ENCODE measurements around the gene SLC25A22.

SLC25A22 gene

GRCh38 chr11:788953-789940 is 8.8 kb downstream of the SLC25A22 start:
- no peak for DNase-seq

DNA sequence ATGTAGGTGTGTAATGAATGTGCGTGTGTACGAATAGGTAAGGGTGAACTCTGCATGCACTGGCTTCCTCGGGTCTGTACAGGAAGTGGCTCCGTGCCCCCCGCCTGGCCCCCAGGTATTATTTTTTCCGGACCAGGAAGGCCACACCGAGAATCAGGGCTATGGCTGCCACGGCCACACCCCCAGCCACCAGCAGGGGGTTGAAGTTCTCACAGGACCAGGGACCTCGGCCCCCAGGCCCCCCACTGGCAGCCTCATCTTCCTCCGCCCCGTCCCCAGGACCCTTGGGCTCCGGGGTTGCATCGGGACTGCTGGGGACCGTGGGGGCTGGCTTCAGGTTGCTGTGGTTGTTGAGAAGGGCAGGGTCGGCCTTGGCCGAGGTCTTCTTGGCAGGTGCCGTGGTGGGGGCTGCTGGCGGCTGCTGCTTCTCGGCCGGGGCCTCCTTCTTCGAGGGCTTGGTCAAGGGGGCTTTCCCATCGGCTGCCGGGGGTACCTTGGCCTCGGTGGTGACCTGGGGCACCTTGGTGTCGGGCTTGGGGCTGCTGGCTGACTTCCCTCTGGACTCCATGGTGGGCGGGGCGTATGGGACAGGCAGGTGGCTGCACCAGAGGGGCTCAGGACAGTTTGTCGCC is 10.0 kb downstream of the SLC25A22 start:
- DNase-seq, result no peak

DNA sequence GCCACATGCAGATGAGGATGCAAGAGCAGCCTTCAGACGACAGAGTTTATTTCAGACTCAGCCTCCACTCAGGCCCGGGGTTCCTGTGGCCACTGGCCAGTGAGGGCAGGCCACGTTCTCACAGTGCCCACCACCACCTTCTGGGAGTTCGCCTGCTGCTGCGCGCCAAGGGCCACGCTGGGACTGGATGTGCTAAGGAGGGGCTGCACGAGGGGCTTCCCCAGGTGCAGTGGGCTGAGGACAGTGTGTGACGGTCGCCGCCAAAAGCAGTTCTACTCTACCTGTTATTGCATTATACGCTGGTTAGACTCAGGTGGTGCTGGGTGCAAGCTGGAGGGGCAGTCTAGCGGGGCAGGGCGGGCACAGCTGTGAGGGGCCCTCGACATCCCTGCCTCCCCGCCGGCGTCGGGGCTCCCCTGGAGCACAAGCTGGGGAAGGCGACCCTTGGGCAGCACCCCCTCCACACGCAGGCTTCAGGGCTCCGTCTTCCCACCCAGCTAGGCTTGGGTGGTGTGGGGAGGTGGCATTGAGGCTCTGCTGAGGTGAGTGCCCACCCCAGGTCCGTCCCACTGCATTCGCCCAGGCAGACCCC is 10.9 kb downstream of the SLC25A22 start:
- no peak for DNase-seq

- no peak for DNase-seq
Measured at GRCh38 chr11:786235-787083, 11.6 kb downstream of the SLC25A22 start.

- peak; percentile 81 for DNase-seq
Measured at GRCh38 chr11:783581-784015, 14.5 kb downstream of the SLC25A22 start.

DNA sequence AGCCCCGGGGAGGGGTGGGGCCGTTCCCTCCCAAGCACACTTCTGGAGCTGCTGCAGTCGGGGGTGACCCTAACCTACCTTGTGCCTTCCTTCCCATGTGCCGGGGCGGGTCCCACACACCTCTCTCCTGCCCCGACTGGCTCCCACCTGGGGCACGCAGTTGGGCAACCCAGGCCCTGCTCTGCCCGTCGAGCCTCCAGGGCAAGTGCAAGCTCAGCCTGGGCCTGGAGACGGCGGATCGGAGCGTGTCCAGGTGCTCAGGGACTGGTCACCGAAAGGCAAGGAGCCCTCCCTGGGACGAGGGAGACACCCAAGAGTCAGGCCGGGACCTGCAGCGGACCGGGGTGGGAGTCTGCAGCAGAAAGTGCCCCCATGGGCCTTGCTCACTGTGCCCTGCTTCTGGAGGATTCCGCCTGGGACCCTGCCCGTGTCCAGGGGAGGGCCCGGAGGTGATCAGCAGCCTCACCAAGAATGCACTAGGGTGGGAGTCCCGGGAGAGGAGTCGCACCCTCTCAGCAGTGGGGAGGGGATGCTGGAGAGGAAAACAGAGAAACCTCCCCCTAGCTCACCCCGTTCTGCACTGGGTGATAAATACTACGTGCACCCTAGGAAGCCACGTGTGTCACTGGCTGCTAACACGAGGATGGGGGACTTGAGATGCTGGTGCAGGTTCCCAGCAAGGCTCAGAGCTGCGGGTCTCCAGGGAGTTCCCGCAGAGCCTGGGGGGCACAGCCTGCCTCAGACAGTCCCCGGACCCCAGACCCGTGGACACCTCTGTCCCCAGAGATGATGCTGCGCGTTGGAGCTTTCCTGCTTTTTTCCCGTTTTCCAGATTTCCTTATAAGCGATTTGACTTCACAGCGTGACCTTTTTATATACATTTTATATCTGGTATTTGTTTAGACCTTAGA is 15.6 kb downstream of the SLC25A22 start:
- DNase-seq, result no peak

- no peak for DNase-seq
Measured at GRCh38 chr11:779955-780532, 18.0 kb downstream of the SLC25A22 start.

GRCh38 chr11:778976-779954 is 18.8 kb downstream of the SLC25A22 start:
- no peak for DNase-seq

DNA sequence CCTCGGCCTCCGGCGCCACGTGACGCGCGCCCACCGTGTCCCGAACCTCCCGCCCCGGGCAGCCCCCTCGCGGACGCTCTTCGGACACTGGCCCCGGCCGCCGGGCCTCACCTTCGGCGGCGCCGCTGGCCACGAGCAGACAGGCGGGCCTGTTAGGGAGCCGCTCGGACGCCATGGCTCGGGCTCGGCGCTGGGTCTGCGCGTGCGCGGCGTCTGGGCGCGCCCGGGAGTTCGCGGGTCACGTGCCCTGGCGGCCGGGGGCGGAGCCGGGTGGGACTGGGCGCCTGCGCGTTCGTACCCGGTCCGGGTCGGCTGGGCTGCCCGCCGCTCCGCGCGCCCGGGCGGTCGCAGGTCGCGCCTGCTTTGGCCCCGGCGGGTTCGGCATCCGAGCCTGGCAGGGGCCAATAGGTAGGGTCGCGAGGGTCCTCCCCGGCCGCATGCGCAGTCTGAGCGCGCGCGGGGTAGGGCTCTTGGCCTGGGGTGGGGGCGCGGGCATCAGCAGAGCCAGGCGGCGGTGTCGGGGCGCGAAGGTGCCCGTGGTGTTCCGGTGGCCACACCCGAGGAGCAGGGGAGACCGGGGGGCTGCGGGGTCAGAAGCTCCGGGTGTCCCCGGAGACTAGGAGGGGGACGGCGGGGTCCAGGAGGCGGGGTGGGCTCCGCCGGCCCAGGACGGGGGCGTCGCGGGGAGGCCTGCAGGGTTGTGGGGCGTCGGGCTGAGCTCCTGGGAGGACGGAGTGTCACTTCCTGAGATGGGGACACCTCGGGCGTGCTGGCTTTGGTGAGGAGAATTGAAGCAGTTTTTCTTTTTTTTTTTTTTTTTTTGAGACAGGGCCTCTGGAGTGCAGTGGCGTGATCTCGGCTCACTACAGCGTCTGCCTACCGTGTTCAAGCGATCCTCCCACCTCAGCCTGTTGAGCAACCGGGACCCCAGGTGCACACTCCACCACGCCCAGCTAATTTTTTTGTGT is 20.5 kb downstream of the SLC25A22 start, which contains the start of gene GATD1:
TSS of gene GATD1 (minus strand) at position 200 of the 968 bp plus-strand sequence. CDS start at position 175, 25 bp downstream.
- DNase-seq, result peak; percentile 88

- DNase-seq, result peak; percentile 28
Measured at GRCh38 chr11:776561-777287, 21.4 kb downstream of the SLC25A22 start.

GRCh38 chr11:776263-776560 is 21.9 kb downstream of the SLC25A22 start:
- DNase-seq, result no peak

DNA sequence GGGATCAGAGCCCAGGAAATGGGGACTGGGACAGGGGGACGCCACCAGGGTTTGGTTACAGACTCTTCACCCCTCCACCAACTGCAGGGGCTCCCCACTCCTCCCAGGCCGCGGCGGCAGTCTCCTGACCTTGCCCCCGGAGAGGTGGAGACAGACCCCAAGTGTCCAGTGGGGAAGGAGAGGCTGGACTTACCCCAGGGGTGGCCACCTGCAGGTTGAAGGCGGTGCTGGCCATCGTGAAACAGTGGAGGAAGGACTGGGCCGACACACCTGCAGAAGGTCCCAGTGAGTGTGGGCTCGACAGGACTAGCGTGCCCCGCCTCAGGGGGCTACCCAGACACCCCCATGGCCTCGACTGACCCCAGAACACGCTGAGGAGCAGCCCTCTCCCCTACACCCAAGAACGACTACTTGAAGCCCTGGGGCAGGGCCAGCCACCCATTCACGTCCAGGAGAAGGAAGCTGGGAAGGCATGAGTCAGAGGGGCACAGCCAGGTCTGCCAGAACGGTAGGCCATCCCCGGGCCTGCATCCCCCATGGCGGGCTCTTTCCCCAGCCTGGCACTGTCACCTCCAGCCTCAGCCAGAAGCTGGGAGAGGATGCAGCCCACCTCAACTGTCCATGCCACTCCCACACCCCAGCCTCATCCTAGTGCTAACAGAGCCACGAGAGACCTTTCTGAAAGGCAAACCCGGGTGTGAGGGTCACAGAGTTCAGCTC is 23.0 kb downstream of the SLC25A22 start:
- DNase-seq, result no peak

- no peak for DNase-seq
Measured at GRCh38 chr11:773830-774229, 24.3 kb downstream of the SLC25A22 start.

DNA sequence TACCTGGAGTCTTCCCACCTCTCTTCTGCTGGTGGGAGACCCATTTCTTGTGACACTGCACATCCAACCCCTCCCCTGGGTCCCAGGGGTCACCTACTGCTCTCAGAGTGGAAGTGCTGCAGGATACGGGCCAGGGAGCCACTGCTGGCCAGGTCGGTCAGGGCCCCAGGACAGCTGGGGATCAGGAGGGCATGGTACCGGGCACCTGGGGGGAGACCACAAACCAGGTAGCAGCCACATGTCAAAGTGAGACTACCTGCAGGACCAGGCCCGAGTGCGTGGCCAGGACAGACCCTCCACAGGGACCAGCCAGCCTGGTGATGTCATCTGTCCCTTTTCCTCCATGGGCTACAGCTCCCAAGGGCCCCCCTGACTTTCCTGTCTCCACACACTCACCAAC is 24.7 kb downstream of the SLC25A22 start:
- DNase-seq, result no peak

DNA sequence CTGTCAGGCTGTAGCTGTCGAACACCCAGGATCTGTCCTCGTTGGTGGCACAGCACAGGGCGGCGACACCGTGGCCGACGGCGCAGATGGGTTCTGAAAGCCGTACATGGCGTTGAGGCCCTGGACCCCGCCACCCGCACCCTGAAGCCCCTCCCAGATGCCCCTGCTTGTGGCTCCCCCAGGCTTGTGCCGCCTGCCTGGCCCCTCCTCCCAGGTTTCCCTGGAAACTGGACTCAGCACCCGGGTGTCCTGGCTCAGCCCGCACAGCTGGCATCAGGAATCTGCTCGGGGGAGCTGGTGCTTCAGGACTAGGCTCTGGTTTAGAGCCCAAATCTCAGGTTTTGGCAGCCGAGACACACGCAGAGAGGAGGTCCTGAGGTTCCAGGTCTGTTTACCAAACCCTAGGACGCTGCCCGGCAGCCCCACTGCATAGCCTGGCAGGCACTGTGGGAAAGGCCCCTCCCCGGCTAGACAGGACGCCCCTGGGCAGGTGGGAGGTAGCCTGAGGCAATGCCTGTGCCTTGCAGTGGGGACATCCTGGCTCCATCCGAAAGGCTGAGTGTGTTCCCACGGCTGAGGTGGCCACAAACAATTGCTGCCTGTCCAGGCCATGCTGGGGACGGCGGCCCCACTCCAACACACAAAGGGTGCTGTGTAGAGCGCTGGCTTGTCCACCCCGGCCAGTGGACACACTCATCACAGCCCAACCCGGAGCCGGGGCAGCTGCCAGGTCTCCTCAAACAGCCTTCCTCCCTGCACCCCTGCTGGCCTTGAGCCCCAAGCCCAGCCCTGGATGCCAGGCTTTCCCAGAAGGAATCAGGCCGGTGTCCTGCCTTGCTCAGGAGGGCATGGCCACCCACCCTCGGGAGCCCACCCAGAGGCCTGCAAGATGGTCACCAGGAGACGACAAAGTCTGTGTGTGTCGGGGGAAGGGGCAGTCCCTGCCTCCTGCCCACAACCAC is 25.4 kb downstream of the SLC25A22 start:
- DNase-seq, result no peak

All from fibroblast of skin of scalp (primary cell).